Measurements from ENCODE around the gene VIPR1.

VIPR1 gene

GRCh38 chr3:42539871-42540714 lies 37.6 kb downstream of the VIPR1 start:
- no peak overlapping the region for H3K18ac ChIP-seq (ENCODE audit: low read depth in 1 of 2, low read length in 2 of 2)
- no peak overlapping the region for H2AK5ac ChIP-seq (ENCODE audit: low read length, severe bottlenecking)
- peak overlapping the region in 1 of 2 experiments; percentile 24 for H2BK12ac ChIP-seq (ENCODE audit: low read length in 2 of 2)
- DNase-seq: peak; percentile 15
- no peak overlapping the region for H3K9ac ChIP-seq (ENCODE audit: low read length)
- peaks cover 2% of the 10 kb centered on the region for H3K4me1 ChIP-seq (ENCODE audit: control insufficient read depth, insufficient read depth, low read depth, low read length)
- no peak overlapping the region for H2BK15ac ChIP-seq (ENCODE audit: low read depth, poor library complexity, severe bottlenecking)
- no peak overlapping the region for H3K23ac ChIP-seq (ENCODE audit: low read length in 2 of 2)
- H3K79me1 ChIP-seq (replicated peaks; ENCODE audit: low read length, poor library complexity, severe bottlenecking): no peaks in the 10 kb centered on the region
- WGBS: 50% methylated on average over 14 of the region's 14 CpGs
- no peak overlapping the region for H3K4me3 ChIP-seq (ENCODE audit: insufficient read depth in 1 of 2, low read depth in 1 of 2, low read length in 2 of 2)
- no peak overlapping the region for H2BK5ac ChIP-seq (ENCODE audit: low read depth, low read length, poor library complexity, severe bottlenecking)
- H2AFZ ChIP-seq (ENCODE audit: low read depth, low read length): no peak overlapping the region
- no peak overlapping the region for H2BK120ac ChIP-seq (ENCODE audit: low read depth, low read length)
- H3K9me3 ChIP-seq (ENCODE audit: control insufficient read depth, low read length): no peaks in the 10 kb centered on the region
- H3K4me2 ChIP-seq (ENCODE audit: low read length, poor library complexity, severe bottlenecking): no peak overlapping the region
- no peak overlapping the region for H3K27ac ChIP-seq (ENCODE audit: low read length, poor library complexity, severe bottlenecking)
- no peak overlapping the region for H3K4ac ChIP-seq (ENCODE audit: low read depth in 1 of 2, low read length in 2 of 2)
- no peak overlapping the region for H3K14ac ChIP-seq (ENCODE audit: low read length in 2 of 2)
- peaks cover 8 to 17% of the 10 kb centered on the region in 2 experiments for H3K27me3 ChIP-seq (ENCODE audit: control insufficient read depth in 1 of 2, insufficient read depth in 1 of 2, low read length in 2 of 2)
- no peak overlapping the region for H4K8ac ChIP-seq (ENCODE audit: low read length)
- H4K91ac ChIP-seq (ENCODE audit: low read length): no peak overlapping the region
- H3K36me3 ChIP-seq (ENCODE audit: control insufficient read depth in 1 of 2, insufficient read depth in 2 of 2, low read depth in 1 of 2, low read length in 2 of 2): no peaks in the 10 kb centered on the region

GRCh38 chr3:42541079-42541478 lies 38.6 kb downstream of the VIPR1 start:
- Histone ChIP-seq H3K4ac (ENCODE audit: low read depth in 1 of 2, low read length in 2 of 2) (no peak overlapping the region), H3K9me3 (ENCODE audit: control insufficient read depth, low read length) (no peaks in the 10 kb centered on the region), H2BK120ac (ENCODE audit: low read depth, low read length) (no peak overlapping the region), H2BK12ac (ENCODE audit: low read length in 2 of 2) (no peak overlapping the region), H3K4me3 (ENCODE audit: insufficient read depth in 1 of 2, low read depth in 1 of 2, low read length in 2 of 2) (no peak overlapping the region), H3K9ac (ENCODE audit: low read length) (no peak overlapping the region), H2AK5ac (ENCODE audit: low read length, severe bottlenecking) (no peak overlapping the region), H2AFZ (ENCODE audit: low read depth, low read length) (no peak overlapping the region), H2BK5ac (ENCODE audit: low read depth, low read length, poor library complexity, severe bottlenecking) (no peak overlapping the region), H3K14ac (ENCODE audit: low read length in 2 of 2) (no peak overlapping the region), H3K4me1 (ENCODE audit: control insufficient read depth, insufficient read depth, low read depth, low read length) (peaks cover 2% of the 10 kb centered on the region), H3K36me3 (ENCODE audit: control insufficient read depth in 1 of 2, insufficient read depth in 2 of 2, low read depth in 1 of 2, low read length in 2 of 2) (peaks cover 0 to 5% of the 10 kb centered on the region in 2 experiments), H3K23ac (ENCODE audit: low read length in 2 of 2) (no peak overlapping the region), H3K18ac (ENCODE audit: low read depth in 1 of 2, low read length in 2 of 2) (no peak overlapping the region), H3K27ac (ENCODE audit: low read length, poor library complexity, severe bottlenecking) (no peak overlapping the region), H2BK15ac (ENCODE audit: low read depth, poor library complexity, severe bottlenecking) (no peak overlapping the region), H4K8ac (ENCODE audit: low read length) (no peak overlapping the region), H3K79me1 (replicated peaks; ENCODE audit: low read length, poor library complexity, severe bottlenecking) (no peaks in the 10 kb centered on the region), H3K27me3 (ENCODE audit: control insufficient read depth in 1 of 2, insufficient read depth in 1 of 2, low read length in 2 of 2) (peaks cover 6 to 9% of the 10 kb centered on the region in 2 experiments), H3K4me2 (ENCODE audit: low read length, poor library complexity, severe bottlenecking) (no peak overlapping the region), H4K91ac (ENCODE audit: low read length) (no peak overlapping the region)
- 57% methylated on average over 3 of the region's 3 CpGs for WGBS
- no peak for DNase-seq

GRCh38 chr3:42544492-42545283 lies 42.2 kb downstream of the VIPR1 start:
- Histone ChIP-seq H3K4me2 (ENCODE audit: low read length, poor library complexity, severe bottlenecking) (no peak overlapping the region), H3K9me3 (ENCODE audit: control insufficient read depth, low read length) (no peaks in the 10 kb centered on the region), H4K91ac (ENCODE audit: low read length) (no peak overlapping the region), H3K9ac (ENCODE audit: low read length) (no peak overlapping the region), H3K14ac (ENCODE audit: low read length in 2 of 2) (peak overlapping the region in 1 of 2 experiments; percentile 5), H2AK5ac (ENCODE audit: low read length, severe bottlenecking) (no peak overlapping the region), H2BK5ac (ENCODE audit: low read depth, low read length, poor library complexity, severe bottlenecking) (no peak overlapping the region), H3K36me3 (ENCODE audit: control insufficient read depth in 1 of 2, insufficient read depth in 2 of 2, low read depth in 1 of 2, low read length in 2 of 2) (peaks cover 16 to 33% of the 10 kb centered on the region in 2 experiments), H3K4me1 (ENCODE audit: control insufficient read depth, insufficient read depth, low read depth, low read length) (peaks cover 4% of the 10 kb centered on the region), H2BK120ac (ENCODE audit: low read depth, low read length) (no peak overlapping the region), H3K4ac (ENCODE audit: low read depth in 1 of 2, low read length in 2 of 2) (no peak overlapping the region), H2BK12ac (ENCODE audit: low read length in 2 of 2) (no peak overlapping the region), H3K79me1 (replicated peaks; ENCODE audit: low read length, poor library complexity, severe bottlenecking) (peaks cover 3% of the 10 kb centered on the region), H3K23ac (ENCODE audit: low read length in 2 of 2) (no peak overlapping the region), H2BK15ac (ENCODE audit: low read depth, poor library complexity, severe bottlenecking) (no peak overlapping the region), H3K18ac (ENCODE audit: low read depth in 1 of 2, low read length in 2 of 2) (no peak overlapping the region), H3K27me3 (ENCODE audit: control insufficient read depth in 1 of 2, insufficient read depth in 1 of 2, low read length in 2 of 2) (peaks cover 0 to 9% of the 10 kb centered on the region in 2 experiments), H2AFZ (ENCODE audit: low read depth, low read length) (no peak overlapping the region), H3K27ac (ENCODE audit: low read length, poor library complexity, severe bottlenecking) (no peak overlapping the region), H3K4me3 (ENCODE audit: insufficient read depth in 1 of 2, low read depth in 1 of 2, low read length in 2 of 2) (no peak overlapping the region), H4K8ac (ENCODE audit: low read length) (no peak overlapping the region)
- DNase-seq: peak; percentile 18
- WGBS: 58% methylated on average over 12 of the region's 12 CpGs

- no peak overlapping the region for H2BK120ac ChIP-seq (ENCODE audit: low read depth, low read length)
- H3K4ac ChIP-seq (ENCODE audit: low read depth in 1 of 2, low read length in 2 of 2): no peak overlapping the region
- peaks cover 0 to 7% of the 10 kb centered on the region in 2 experiments for H3K27me3 ChIP-seq (ENCODE audit: control insufficient read depth in 1 of 2, insufficient read depth in 1 of 2, low read length in 2 of 2)
- no peak overlapping the region for H3K9ac ChIP-seq (ENCODE audit: low read length)
- H3K36me3 ChIP-seq (ENCODE audit: control insufficient read depth in 1 of 2, insufficient read depth in 2 of 2, low read depth in 1 of 2, low read length in 2 of 2): peaks cover 16 to 40% of the 10 kb centered on the region in 2 experiments
- no peak overlapping the region for H3K4me3 ChIP-seq (ENCODE audit: insufficient read depth in 1 of 2, low read depth in 1 of 2, low read length in 2 of 2)
- no peak overlapping the region for H2BK12ac ChIP-seq (ENCODE audit: low read length in 2 of 2)
- H2AFZ ChIP-seq (ENCODE audit: low read depth, low read length): no peak overlapping the region
- no peak overlapping the region for H4K91ac ChIP-seq (ENCODE audit: low read length)
- H2BK5ac ChIP-seq (ENCODE audit: low read depth, low read length, poor library complexity, severe bottlenecking): no peak overlapping the region
- peak overlapping the region; percentile 29 for H2BK15ac ChIP-seq (ENCODE audit: low read depth, poor library complexity, severe bottlenecking)
- H4K8ac ChIP-seq (ENCODE audit: low read length): no peak overlapping the region
- no peaks in the 10 kb centered on the region for H3K9me3 ChIP-seq (ENCODE audit: control insufficient read depth, low read length)
- no peak overlapping the region for H3K14ac ChIP-seq (ENCODE audit: low read length in 2 of 2)
- no peak overlapping the region for H3K27ac ChIP-seq (ENCODE audit: low read length, poor library complexity, severe bottlenecking)
- H2AK5ac ChIP-seq (ENCODE audit: low read length, severe bottlenecking): no peak overlapping the region
- H3K4me2 ChIP-seq (ENCODE audit: low read length, poor library complexity, severe bottlenecking): no peak overlapping the region
- no peak for DNase-seq
- peaks cover 4% of the 10 kb centered on the region for H3K4me1 ChIP-seq (ENCODE audit: control insufficient read depth, insufficient read depth, low read depth, low read length)
- peaks cover 3% of the 10 kb centered on the region for H3K79me1 ChIP-seq (replicated peaks; ENCODE audit: low read length, poor library complexity, severe bottlenecking)
- H3K18ac ChIP-seq (ENCODE audit: low read depth in 1 of 2, low read length in 2 of 2): no peak overlapping the region
- 84% methylated on average over 3 of the region's 5 CpGs for WGBS
- no peak overlapping the region for H3K23ac ChIP-seq (ENCODE audit: low read length in 2 of 2)
These were observed 42.9 kb downstream of the VIPR1 start for GRCh38 chr3:42545284-42545900.

All from mesenchymal stem cell (in vitro differentiated cells and primary cell).